Smooth muscle cell (in vitro differentiated cells): ENCODE measurements around the gene CCT8. TPM values are rescaled to one million over a fixed set of nuclear protein-coding genes. Genes with fewer than 3 reads are reported as not detected.

Experiments
- DNase-seq: peaks from one replicate; lab custom pipeline; 2025; ENCODE audit not compliant: unreplicated experiment; lab: John Stamatoyannopoulos, UW
- H2AFZ ChIP-seq: fragments of 200-600 bp; sonication (generic); 2 replicates; pipeline ENCODE4 v1.6.0; 2016; ENCODE audit warnings: antibody characterized with exemption, low read depth, mild to moderate bottlenecking
- H3F3A ChIP-seq: fragments of 200-600 bp; sonication (generic); 2 replicates; pipeline ENCODE4 v1.6.0; 2017; ENCODE audit warnings: antibody characterized with exemption, low read depth
- H3K27ac ChIP-seq: fragments of 200-600 bp; sonication (generic); 2 replicates; pipeline ENCODE4 v1.5.1; 2016; ENCODE audit warnings: low read depth, mild to moderate bottlenecking
- H3K27me3 ChIP-seq: fragments of 200-600 bp; sonication (generic); 2 replicates; pipeline ENCODE4 v1.6.1; 2016; ENCODE audit warnings: low read depth, mild to moderate bottlenecking
- H3K36me3 ChIP-seq: fragments of 200-600 bp; sonication (generic); 2 replicates; pipeline ENCODE4 v1.5.1; 2016; ENCODE audit warnings: low read depth
- H3K4me1 ChIP-seq: fragments of 200-600 bp; sonication (generic); 2 replicates; pipeline ENCODE4 v1.5.1; 2016; ENCODE audit warnings: low read depth
- H3K4me2 ChIP-seq: fragments of 200-600 bp; sonication (generic); 2 replicates; pipeline ENCODE4 v1.6.0; 2016; ENCODE audit warnings: mild to moderate bottlenecking
- H3K4me3 ChIP-seq: fragments of 200-600 bp; sonication (generic); 2 replicates; pipeline ENCODE4 v1.5.1; 2016; ENCODE audit warnings: mild to moderate bottlenecking
- H3K79me2 ChIP-seq: fragments of 200-600 bp; sonication (generic); 2 replicates; pipeline ENCODE4 v1.6.0; 2016; ENCODE audit warnings: low read depth, mild to moderate bottlenecking
- H3K9ac ChIP-seq: fragments of 200-600 bp; sonication (generic); 2 replicates; pipeline ENCODE4 v1.6.0; 2016; ENCODE audit warnings: low read depth
- H3K9me3 ChIP-seq: fragments of 200-600 bp; sonication (generic); replicated peaks from 2 replicates; pipeline ENCODE4 v1.5.1; 2016; ENCODE audit warnings: low read depth
- H4K20me1 ChIP-seq: fragments of 200-600 bp; sonication (generic); 2 replicates; pipeline ENCODE4 v1.6.0; 2016; ENCODE audit warnings: low read depth
- CTCF ChIP-seq: fragments of 200-600 bp; sonication (generic); IDR thresholded peaks from 2 replicates; pipeline ENCODE4 v1.5.1; 2017; ENCODE audit warnings: borderline replicate concordance, mild to moderate bottlenecking, antibody characterized with exemption; ENCODE audit not compliant: insufficient read depth, poor library complexity, severe bottlenecking
- WGBS: methylation state at CpG from one replicate; pipeline ENCODE4 v1.1.7; 2016; ENCODE audit warnings: low lambda C conversion rate; 5-methylcytosine and 5-hydroxymethylcytosine counted together
- polyA plus RNA-seq: library from polyadenylated mRNA; unstranded; fragments of >200 nt; fragmentation: Nextera tagmentation; extraction: Ambion mirVana; gene quantifications from 2 replicates; pipeline ENCODE4 v1.2.1, GENCODE V29; 2016
- total RNA-seq: library from RNA; depleted of rRNA; stranded (reverse); fragments of >200 nt; gene quantifications from 2 replicates; pipeline ENCODE4 v1.2.3, GENCODE V29; 2014

CCT8 gene
- 184 and 210 TPM in 2 replicates for total RNA-seq
- polyA plus RNA-seq: 118 and 125 TPM in 2 replicates

- peaks cover 42% of the 10 kb centered on the region for H4K20me1 ChIP-seq
- no peaks in the 10 kb centered on the region for H3K27me3 ChIP-seq
- TF ChIP-seq CTCF: no peak
- peaks cover 45% of the 10 kb centered on the region for H3K79me2 ChIP-seq
- no peaks in the 10 kb centered on the region for H3F3A ChIP-seq
- peak within 1 kb of the TSS; percentile 80 for H3K4me3 ChIP-seq
- WGBS: under 1% methylated on average over 62 of the region's 62 CpGs
- peaks cover 12% of the 10 kb centered on the region for H3K4me1 ChIP-seq
- peak within 1 kb of the TSS; percentile 92 for H2AFZ ChIP-seq
- peaks cover 6% of the 10 kb centered on the region for H3K36me3 ChIP-seq
- H3K9ac ChIP-seq: peak within 1 kb of the TSS; percentile 97
- peak within 1 kb of the TSS; percentile 93 for H3K27ac ChIP-seq
- H3K4me2 ChIP-seq: peak within 1 kb of the TSS; percentile 88
- no peaks in the 10 kb centered on the region for H3K9me3 ChIP-seq
- peak; percentile 83 for DNase-seq
Measured at GRCh38 chr21:29073222-29074006, at the start of gene CCT8. Gene CCT8 (minus strand): TSS chr21:29073648. CDS start chr21:29073590, 58 bp downstream.

- Histone ChIP-seq H4K20me1 (no peaks in the 10 kb centered on the region), H3K27me3 (no peaks in the 10 kb centered on the region), H2AFZ (no peak overlapping the region), H3K27ac (no peak overlapping the region), H3K4me3 (no peak overlapping the region), H3F3A (no peaks in the 10 kb centered on the region), H3K36me3 (no peaks in the 10 kb centered on the region), H3K4me2 (no peak overlapping the region), H3K79me2 (no peaks in the 10 kb centered on the region), H3K9me3 (no peaks in the 10 kb centered on the region), H3K9ac (no peak overlapping the region), H3K4me1 (no peaks in the 10 kb centered on the region)
- 94% methylated on average over 1 of the region's 1 CpG for WGBS
- no peak for TF ChIP-seq CTCF
- no peak for DNase-seq
Measured at GRCh38 chr21:29121759-29122158, 48.3 kb upstream of the CCT8 start.

GRCh38 chr21:29117372-29117955, 44.0 kb upstream of the CCT8 start:
- Histone ChIP-seq H3K4me3 (no peak overlapping the region), H3F3A (no peaks in the 10 kb centered on the region), H2AFZ (no peak overlapping the region), H3K79me2 (no peaks in the 10 kb centered on the region), H3K4me2 (no peak overlapping the region), H3K27ac (no peak overlapping the region), H3K36me3 (no peaks in the 10 kb centered on the region), H3K4me1 (peaks cover 6% of the 10 kb centered on the region), H4K20me1 (no peaks in the 10 kb centered on the region), H3K27me3 (no peaks in the 10 kb centered on the region), H3K9ac (no peak overlapping the region), H3K9me3 (no peaks in the 10 kb centered on the region)
- 74% methylated on average over 3 of the region's 3 CpGs for WGBS
- DNase-seq: no peak
- TF ChIP-seq CTCF: no peak
